HG02884 (cell line): ENCODE data around the gene MCCC1.

ENCODE experiments used
- ATAC-seq: cut with Tn5 transposase; IDR thresholded peaks from one replicate; pipeline ENCODE4 v1.9.1; 2021; ENCODE audit warnings: mild to moderate bottlenecking, moderate library complexity; ENCODE audit not compliant: unreplicated experiment

The MCCC1 gene

DNA sequence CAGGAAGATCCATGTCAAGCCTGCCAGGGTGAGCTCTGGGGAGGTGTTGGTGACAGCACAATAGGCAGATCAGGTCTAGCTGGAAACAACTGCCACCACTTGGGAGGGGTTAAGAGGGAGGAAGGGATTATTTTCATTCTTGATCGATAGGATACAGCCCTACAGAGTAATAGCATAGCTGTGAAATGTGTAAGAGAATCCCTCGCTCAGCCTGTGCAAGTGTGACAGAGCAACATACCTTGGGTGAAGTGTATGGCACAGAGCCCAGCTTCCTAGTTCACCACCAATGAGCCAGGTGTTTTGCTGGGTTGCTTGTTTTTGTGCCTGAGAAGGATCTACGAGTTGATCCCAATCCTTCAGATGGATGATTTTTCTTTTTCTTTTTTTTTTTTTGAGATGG, 109.7 kb downstream of the MCCC1 start:
- no peak for ATAC-seq

DNA sequence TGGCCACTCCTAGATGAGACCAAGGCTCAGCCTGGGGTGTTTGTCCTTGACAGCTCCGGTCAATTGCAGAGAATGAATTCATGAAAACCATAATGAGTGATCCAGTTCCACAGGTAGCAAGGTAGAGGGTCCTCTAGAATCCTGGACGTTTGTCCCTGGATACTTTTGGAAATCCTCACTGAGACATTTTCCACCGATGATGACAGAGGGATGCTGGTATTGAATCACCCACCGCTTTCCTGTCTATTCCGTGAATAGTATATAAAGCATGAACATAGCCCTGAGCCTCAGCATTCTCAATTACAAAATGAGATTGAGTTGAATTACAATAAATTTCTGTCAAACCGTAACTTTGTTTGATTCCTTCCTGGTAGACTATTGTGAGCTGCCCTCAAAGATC, 113.3 kb downstream of the MCCC1 start:
- no peak for ATAC-seq

DNA sequence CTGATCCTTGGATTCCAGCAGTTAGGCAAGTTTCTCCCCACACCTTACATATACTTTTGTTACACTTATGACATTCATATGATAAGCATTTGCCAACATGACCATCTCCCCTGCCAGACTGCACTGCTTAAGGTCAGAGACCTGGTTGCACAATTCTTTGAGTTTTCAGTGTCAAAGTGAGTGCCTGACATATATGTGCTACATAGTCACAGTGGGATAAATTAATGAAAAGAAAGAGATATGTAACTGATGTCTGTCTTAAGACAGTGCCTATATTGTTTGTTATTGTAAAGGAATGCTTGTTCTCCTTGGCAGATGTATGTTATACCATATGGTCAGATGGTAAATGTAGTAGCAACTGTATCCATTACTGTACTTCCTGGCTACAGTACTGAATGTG, 115.4 kb downstream of the MCCC1 start:
- no peak for ATAC-seq

DNA sequence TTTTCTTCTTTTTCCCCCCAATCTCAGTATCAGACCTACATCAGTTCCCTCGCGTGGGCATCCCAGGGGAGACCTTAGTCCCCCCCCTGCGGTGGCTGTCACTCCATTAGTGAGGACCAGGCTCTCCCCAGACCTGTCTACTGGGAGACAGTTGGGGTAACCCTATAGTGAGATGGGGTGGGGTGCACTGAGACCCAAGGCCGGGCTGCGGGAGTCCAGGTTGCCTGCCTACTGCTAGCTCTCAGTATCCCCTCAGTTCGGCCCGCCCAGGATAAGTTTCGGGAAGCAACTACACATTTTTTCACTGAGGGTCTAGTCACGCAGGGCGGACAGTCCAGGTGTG, 118.3 kb downstream of the MCCC1 start:
- ATAC-seq, result no peak

DNA sequence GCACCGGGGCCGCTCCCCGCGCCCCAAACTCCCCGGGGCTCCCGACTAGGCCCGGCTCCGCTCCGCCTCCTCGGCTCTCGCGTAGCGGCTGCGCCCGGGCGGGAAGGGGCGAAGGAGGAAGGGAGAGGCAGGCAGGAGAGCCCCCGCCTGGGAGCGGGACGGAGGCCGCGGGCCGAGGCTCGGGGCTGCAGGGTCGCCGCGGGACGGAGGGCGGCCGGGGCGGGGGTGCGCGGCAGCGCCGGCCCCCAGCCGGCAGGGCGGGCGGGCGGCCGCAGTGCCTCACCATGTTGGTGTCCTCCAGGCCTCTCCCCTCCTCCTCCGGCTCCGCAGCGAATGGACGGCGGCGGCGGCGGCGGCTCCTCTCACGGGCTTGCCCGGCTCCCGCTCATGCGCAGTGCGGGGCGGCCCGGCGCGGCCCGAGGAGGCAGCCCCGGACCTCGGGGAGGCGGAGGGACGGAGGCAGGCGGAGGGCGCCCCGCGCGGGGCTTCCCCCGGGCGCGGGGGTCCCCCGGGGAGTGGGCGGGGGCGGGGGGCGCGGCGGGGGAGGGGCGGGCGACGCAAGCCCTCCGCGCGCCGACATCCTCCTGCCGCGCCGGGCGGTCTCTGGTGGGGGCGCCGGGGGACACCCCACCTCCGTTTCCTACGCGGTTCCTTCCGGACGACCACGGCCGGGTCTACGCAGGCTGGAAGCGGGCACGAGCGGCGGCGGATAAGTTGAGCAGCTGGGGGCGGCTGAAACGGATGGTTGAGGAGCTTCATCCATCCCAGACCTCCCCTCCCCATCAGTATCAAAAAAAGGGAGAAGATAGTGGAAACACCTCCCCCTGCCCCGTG, 118.9 kb downstream of the MCCC1 start, which contains the start of gene DCUN1D1:
Gene DCUN1D1, minus strand, starts transcription at position 335 of the 834 bp plus-strand sequence. Its CDS starts 49 bp downstream, at position 286.
- ATAC-seq, result peak; percentile 86

DNA sequence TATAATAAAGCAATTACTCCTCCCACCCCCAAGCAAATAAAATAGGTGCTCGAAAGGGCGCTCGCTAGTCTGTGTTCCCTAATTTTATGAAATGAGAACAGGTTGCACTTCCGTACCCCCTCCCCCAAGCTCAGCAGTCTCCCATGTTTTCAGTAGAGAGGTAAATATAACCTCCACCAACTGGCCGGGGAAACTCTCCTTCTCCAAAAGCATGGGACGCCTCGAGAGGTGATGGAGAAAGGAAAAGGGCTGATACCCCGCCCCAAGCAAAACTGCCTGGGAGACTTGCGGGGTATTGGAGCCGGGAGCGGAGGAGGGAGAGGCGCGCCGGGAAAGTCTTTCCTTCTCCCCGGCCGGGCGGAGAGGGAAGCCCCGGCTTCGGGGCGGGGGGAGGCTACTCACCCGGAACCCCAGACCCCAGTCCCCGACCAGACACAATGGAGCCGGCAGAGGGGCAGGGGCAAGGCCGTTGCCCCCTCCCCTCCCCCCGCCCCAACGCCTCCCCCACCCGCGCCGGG, 119.6 kb downstream of the MCCC1 start:
- ATAC-seq, result peak; percentile 24

DNA sequence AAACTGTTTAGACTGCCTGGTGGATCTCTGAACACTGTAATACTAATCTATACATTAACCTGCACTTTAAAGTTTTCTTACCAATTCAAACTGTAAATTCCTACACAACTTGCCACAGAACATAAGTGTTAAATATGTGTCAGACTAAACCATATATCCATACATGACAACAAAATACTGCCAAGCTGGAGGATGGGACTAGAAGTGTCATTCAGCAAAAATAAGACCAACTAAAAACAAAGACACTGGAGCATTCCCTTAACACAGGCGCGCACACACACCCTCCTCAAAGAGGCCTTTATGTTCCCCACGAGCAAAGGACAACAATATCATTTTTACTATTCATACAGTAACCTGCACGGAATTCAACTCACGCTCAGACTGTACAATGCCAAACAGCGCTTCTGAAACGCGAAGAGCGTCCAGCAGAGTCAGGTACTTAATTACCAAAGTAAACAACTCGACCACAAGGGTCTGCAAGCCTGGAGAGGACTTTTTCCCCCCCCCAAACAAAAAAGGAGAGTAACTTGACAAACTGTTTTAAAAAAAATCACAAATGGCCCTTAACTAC, 120.1 kb downstream of the MCCC1 start:
- ATAC-seq, result no peak

DNA sequence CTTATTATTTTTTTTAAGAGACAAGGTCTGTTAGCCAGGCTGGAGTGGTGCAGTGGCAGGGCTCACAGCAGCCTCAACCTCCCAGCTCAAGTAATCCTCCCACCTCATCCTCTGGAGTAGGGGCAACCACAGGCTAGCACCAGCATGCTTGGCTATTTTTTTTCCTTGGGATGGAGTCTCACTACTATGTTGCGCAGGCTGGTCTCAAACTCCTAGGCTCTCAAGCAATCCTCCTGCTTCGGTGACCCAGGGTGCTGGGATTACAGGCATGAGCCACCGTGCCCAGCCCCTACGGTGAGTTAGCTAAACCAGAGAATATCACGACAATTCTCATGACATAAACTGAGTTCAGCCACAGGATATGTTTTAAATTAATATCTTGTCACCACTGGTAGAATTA, 120.9 kb downstream of the MCCC1 start:
- ATAC-seq, result no peak

DNA sequence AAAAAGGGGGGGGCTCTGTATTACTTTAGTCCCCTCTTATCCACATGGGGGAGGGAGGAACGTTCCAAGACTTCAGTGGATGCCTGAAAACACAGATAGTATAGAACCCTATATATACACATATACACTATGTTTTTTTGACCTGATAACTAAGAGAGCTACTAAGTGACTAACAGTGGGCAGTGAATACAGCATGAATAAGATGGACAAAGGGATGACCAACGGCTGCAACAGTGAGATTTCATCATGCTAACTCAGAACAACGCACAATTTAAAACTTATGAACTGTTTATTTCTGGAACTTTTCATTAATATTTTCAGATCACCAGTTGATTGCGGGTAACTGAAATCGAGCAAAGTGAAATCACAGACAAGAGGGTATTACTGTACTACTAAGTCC, 126.2 kb downstream of the MCCC1 start:
- ATAC-seq, result no peak

DNA sequence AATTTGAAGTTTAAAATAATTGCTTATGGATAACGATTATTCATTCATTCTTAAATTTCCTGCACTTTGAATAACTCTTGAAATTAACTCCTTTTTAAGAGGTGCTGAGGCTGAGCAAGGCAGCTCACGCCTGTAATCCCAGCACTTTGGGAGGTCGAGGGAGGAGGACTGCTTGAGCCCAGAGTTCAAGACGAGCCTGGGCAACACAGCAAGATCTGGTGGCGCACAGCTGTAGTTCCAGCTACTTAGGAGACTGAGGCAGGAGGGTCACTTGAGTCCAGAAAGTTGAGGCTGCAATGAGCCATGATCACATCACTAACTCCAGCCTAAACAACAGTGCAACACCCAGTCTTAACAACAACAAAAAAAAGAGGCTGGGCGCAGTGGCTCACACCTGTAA, 126.9 kb downstream of the MCCC1 start:
- no peak for ATAC-seq

DNA sequence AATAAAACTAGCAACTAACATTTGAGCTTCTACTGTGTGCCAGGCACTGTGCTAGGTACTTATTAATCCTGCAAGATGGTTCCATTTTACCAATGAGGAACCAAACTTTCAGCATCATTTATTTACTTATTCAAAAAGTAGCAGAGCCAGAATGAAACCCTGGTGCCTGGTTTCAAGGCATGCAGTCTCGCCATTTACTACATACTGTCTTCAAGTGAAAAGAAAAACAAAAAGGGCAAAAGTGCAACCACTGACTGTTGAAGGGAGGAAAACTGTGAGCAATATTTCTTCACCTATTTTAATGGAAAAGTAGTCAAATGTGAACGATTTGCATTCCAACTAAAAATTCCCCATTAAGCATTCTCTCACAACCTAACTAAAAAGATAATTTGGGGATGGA, 127.7 kb downstream of the MCCC1 start:
- ATAC-seq, result no peak

DNA sequence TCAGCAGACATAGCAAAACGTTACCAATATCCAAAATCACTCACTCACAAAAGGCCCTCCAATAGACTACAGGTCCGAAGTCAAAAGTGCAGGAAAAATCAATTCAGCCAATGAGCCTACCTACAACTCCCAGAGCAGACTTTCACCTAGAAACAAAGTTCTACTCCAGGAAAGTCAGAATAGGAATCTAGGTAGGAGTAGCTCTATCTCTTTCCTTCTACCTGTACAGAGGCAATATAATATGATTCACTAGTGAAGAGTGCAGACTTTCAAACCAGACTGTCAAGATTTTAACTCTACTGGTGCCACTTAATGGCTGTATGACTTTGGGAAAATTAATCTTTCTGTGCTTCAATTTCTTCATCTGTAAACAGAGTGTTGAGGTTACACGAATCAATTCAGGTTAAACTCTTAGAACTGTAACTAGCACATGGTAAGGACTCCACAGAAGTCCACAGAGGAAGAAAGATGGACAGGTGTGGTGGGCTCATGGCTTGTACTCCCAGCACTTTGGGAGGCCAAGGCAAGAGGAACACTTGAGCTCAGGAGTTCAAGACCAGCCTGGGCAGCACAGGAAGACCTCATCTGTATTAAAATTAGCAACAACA, 128.4 kb downstream of the MCCC1 start:
- no peak for ATAC-seq

DNA sequence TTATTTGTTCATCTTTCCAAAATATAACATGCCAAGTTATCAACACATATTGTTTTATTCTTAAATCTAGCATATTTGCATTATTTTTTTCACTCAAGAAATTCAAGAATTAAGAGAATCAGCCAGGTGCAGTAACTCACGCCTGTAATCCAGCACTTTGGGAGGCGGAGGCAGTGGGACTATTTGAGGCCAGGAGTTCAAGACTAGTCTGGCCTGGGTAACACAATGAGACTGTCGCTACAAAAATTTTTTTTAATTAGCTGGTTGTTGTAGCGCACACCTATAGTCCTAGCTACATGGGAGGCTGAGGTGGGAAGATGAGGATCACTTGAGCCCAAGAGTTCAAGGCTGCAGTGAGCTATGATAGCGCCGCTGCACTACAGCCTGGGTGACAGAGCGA, 129.4 kb downstream of the MCCC1 start:
- ATAC-seq, result no peak

DNA sequence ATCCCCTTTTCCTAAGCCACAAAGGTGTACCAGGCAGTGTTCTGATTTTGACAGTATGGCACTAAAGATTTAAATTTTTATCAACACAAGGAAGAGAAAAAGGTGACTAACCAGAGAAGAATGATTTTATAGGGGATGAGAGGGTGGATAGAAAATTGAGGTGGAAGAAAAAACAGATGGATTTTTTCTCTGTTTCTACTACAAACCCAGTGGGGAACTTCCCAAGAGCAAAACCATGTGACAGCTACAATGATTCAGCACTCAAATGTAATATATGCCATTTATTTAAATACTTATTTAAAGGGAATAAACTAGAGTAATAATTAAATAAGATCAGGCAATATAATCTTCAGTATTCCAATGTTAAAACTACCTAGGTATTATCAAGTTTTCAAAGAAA, 130.0 kb downstream of the MCCC1 start:
- ATAC-seq, result no peak

DNA sequence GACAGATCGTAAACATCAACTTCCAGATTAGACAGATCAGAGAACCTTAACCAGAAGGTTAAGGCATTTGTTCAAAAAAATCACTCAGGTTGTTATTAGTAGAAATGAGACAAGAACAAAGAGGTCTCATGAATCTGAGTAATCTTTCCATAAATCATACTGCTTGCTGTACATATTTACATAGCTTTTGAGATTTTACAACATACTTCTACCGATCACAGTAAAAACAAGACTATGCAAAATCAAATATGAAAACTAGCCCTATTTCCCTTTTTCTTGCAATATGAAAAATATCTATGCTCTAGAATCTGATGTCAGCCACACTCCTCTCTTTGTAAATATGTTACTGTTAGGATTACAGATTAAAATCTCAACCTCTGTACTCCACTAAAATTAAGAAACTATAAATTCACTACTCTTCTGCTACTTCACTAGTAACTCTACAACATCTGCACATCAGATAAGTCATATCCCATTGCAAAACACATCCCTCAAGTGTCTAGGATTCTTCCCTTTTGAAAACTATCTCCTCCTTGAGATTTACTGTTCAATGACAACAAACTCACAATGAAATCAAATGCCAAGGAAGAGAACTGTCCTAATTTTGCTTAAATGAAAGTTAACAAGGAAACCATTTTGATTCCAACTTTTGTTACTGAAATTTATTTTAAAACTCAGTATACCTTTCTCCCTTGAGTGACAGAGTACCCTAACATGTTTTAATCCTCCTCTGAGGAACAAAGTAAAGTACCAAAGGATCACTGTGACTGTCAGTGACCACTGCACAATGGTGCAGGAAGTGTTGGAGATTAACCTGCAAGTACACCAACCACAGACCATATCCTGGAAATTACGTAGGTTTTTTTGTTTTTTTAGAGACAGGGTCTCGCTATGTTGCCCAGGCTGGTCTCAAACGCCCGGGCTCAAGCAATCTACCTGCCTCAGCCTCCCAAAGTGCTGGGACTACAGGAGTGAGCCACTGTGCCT, 131.8 kb downstream of the MCCC1 start:
- ATAC-seq, result peak; percentile 57

DNA sequence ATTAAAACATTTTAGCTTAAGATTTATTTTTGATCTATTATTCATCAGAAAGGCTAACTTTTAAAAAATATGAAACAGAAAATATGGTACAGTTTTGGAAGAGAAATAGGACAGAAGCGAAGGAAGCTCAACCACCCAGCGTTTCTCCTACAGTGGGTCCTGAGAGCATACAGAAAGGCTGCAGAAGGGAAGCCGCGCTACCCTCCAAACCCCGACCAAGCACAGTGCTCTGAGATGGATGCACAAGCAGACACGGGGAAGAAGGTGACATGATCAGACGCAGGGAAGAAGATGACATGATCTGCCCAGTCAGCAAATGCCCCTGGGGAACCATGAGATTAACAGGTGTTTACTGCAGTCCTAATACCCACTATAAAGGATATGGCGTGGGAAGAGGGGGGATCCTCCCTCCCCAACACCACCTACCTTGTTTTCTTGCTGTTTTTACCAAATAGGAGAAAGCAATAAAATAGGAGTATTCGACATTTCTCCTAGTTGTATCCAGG, 133.4 kb downstream of the MCCC1 start:
- ATAC-seq, result no peak
